GM12801 (cell line): ENCODE results near the gene LRRC57.

Source experiments
- CTCF ChIP-seq: IDR thresholded peaks from one replicate; pipeline ENCODE4 v1.5.1; 2011; ENCODE audit warnings: control low read depth; ENCODE audit not compliant: insufficient read length; ENCODE audit errors: extremely low read depth

LRRC57 gene

DNA sequence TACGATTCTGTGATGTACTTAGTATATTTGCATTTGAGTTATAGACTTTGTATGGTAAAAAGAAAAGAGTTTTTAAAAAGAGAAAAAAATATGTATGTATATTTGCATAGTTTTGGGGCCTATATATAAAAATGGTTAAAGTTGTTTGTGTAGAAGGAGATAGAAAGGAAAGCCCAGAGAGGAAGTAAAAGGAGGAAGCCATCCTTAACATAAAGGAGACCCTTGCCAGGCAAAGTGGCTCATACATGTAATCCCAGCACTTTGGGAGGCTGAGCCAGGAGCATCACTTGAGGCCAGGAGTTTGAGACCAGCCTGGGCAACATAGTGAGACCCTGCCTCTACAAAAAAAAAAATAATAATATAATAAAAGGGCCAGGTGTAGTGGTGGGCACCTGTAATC is 44.8 kb downstream of the LRRC57 start:
- no peak for TF ChIP-seq CTCF

GRCh38 chr15:42502477-42502876 is 46.1 kb downstream of the LRRC57 start:
- TF ChIP-seq CTCF, result no peak

GRCh38 chr15:42499858-42500609 is 48.6 kb downstream of the LRRC57 start:
- no peak for TF ChIP-seq CTCF

DNA sequence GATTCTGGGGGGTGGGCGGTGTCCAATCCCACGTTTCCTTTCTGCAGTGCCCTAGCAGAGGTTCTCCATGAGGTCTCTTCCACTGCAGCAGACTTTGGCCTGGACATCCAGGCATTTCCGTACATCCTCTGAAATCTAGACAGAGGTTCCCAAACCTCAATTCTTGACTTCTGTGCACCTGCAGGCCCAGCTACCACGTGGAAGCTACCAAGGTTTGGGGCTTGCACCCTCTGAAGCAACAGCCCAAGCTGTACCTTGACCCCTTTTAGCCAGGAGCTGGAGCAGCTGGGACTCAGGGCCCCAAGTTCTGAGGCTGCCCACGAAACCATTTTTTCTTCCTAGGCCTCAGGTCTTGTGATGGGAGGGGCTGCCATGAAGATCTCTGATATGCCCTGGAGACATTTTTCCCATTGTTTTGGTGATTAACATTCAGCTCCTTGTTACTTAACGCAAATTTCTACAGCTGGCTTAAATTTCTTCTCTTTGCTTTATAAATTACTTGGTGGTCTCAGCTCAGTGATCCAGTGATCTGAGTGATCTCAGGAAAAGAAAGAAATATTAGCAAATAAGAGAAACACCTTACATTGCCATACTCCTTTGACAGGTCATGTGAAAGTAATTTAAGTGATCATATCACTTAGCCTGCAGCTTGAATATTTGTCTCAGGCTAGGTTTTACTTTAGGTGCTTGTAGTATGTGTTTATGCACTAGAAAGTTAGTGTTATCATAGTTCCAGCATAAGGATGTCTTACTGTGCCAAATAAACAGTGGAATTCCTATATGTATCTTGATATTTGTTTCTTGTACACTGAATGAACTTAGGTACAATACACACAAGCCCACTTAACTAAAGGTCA is 50.2 kb downstream of the LRRC57 start:
- TF ChIP-seq CTCF, result no peak

DNA sequence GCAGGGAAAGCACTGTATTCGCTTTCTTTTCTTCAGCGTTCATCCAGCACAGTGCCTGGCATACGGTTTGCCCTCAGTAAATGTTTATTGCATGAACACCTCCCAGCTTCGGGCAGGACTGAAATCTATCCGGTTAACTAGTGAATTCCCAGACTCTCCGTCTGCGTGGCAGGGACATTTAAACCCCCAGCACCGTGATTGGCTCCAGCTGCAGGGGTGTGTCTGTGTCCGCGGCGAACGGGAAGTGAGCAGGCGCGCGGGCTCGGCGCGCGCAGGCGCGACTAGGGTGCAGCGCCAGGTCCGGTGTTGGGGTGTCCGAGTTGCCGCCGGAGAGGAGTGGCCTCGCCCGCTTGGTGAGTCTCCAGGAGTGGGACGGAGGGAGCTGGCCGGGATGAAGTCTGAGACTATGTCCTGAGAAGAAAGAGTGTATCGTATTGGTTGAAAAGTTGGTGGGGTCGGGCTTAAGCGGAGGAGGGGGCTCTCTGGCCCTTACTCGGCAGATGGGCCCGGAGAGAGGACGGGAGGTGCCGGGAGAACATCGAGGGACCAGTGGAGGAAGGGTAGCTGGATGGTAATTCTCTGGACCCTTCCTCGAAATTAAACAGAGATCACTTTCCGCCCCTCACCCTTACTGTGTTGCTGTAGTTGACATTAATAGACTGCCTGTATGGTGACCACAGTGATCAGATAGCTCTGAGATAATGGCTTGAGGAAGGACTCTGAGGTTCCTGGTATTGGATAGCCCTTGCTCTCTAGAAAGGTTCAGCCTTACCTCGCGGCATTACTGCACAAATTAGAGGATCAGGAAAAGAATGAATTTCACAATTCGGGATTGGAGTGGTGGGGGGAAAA is 53.0 kb downstream of the LRRC57 start, which contains the start of gene SNAP23:
TSS of gene SNAP23 (plus strand) at position 274 of the 852 bp plus-strand sequence. CDS start 16,213 bp downstream, outside the sequence.
- TF ChIP-seq CTCF, result no peak

GRCh38 chr15:42494998-42495360 is 53.6 kb downstream of the LRRC57 start:
- TF ChIP-seq CTCF, result no peak

DNA sequence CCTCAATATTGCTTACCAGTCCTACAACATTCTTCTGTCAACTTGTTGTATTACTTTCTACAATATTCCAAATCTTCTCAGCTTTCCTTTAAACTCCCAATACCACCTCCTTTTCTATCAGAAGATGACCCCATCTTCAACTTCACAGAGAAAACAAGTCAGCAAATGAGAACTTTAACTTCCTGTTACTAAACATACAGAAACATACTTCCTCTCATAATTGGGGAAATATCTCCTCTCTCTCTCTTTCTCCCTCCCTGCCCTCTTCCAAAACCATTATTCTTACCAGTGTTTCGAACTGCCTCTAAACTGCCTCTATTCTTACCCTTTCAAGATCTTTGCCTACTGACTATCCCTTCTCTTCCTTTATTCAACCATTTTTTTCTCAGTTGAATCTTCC is 54.9 kb downstream of the LRRC57 start:
- no peak for TF ChIP-seq CTCF
